Sigmoid colon (tissue), 7 donors: Measurements from ENCODE around the gene MYL6. TPM values are rescaled to one million over a fixed set of nuclear protein-coding genes. Genes with fewer than 3 reads are reported as not detected.

Experiments
- DNase-seq: peaks from one replicate; pipeline ENCODE4 v3.0.0-alpha.2; 2019
- H3K27ac ChIP-seq, 4 donors: fragments of 200-600 bp; sonication (generic); one replicate each; pipeline ENCODE4 v1.5.1; 2016 to 2019; ENCODE audit warnings: mild to moderate bottlenecking in 1 of 4
- H3K27me3 ChIP-seq, 3 donors: fragments of 200-600 bp; sonication (generic); one replicate each; pipeline ENCODE4 v1.5.1; 2019; ENCODE audit warnings: mild to moderate bottlenecking in 1 of 3
- H3K36me3 ChIP-seq, 4 donors: fragments of 200-600 bp; sonication (generic); one replicate each; pipeline ENCODE4 v1.5.1; 2016 to 2019
- H3K4me1 ChIP-seq, 4 donors: fragments of 200-600 bp; sonication (generic); one replicate each; pipeline ENCODE4 v1.5.1; 2017 to 2019
- H3K4me3 ChIP-seq, 4 donors: fragments of 200-600 bp; sonication (generic); one replicate each; pipeline ENCODE4 v1.5.1; 2017 to 2019; ENCODE audit warnings: mild to moderate bottlenecking in 2 of 4, moderate library complexity in 1 of 4
- H3K9me3 ChIP-seq, 4 donors: fragments of 200-600 bp in 3 of 4; sonication (generic) in 3 of 4; one replicate each; pipeline versions ENCODE4 v1.5.1 to v1.6.1; 2013 to 2019
- EP300 ChIP-seq, 4 donors: sonication (generic); formaldehyde crosslinking; IDR thresholded peaks; one replicate each; pipeline ENCODE4 v1.6.1; 2017; ENCODE audit warnings: antibody characterized with exemption in 4 of 4
- POLR2A ChIP-seq, 2 donors: fragments of 450-650 bp; IDR thresholded peaks; one replicate each; pipeline ENCODE4 v1.6.1; 2016; ENCODE audit warnings: antibody characterized with exemption in 2 of 2, mild to moderate bottlenecking in 2 of 2, moderate library complexity in 2 of 2
- POLR2AphosphoS5 ChIP-seq, 4 donors: sonication (generic); formaldehyde crosslinking; IDR thresholded peaks; one replicate each; pipeline ENCODE4 v1.6.1; 2017; ENCODE audit warnings: antibody characterized with exemption in 4 of 4
- WGBS, 2 donors: extraction: QIAGEN DNeasy Blood & Tissue Kit; methylation state at CpG; one replicate each; pipeline ENCODE4 v1.1.7; 2013; 5-methylcytosine and 5-hydroxymethylcytosine counted together
- intact Hi-C: fragments of 100-400 bp; cut with DNase I; formaldehyde crosslinking; loops from one replicate; pipeline ENCODE4 v1.15.1; 2023
- polyA plus RNA-seq, 3 donors: library from polyadenylated mRNA; stranded (reverse); fragments of 200-250 nt; gene quantifications; one replicate each; pipeline ENCODE4 v1.2.3, GENCODE V29; 2013
- total RNA-seq, 4 donors: library from RNA; depleted of rRNA; stranded (reverse); fragments of >200 nt; gene quantifications; one replicate each; pipeline ENCODE4 v1.1.0, GENCODE V29; 2016
- TF ChIP-seq, protein P1 (sequence below), 4 experiments: fragments of 450-650 bp in 3 of 4; fragments of 200-600 bp in 1 of 4; IDR thresholded peaks; one replicate each; pipeline ENCODE4 v1.5.1; 2016 to 2019; ENCODE audit warnings: antibody characterized with exemption in 4 of 4, mild to moderate bottlenecking in 3 of 4, moderate library complexity in 2 of 4
- donor health status: healthy with polysubstance abuse.
- donor health status: Bipolar disorder and iron deficiency.
- donor health status: healthy.

Gene MYL6
- total and polyA plus RNA-seq, 7 donors: 3,150 to 9,553 (median 7,537) TPM

DNA sequence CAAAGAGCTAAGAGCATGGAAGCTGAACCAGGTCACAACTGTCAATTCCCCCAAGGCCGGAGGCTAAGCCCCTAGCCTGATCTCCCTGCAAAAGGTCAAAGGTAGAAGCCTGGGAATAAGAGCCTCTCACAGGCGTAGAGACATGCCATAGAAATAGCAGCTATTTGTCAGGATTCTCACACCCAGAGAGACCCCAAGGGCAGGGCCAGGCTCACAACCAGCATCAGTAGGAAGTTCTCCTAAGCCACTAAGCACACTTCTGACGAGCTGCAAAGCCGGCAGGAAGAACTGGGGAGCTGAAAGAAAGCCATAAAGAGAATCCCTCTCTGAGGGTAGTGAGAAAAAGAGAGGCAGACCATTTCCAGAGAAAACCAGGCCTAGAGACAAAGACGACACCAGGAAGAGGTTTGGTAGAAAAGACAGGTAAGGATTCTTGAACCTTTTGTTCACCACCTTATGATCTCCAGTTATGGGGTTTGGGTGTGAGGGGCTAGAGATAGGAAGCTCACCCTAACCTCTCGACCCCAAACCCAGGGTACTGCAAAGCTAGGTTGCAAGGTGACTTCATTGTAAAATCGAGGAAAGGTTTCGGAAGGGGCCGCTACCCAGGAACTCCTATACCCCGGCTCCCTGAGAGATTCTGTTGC is 30.1 kb downstream of the MYL6 start:
- intact Hi-C loops: loop anchor here (10.0 kb wide), 1 partner anchor 143 kb away; the partner anchor contains the start of gene RPS26

DNA sequence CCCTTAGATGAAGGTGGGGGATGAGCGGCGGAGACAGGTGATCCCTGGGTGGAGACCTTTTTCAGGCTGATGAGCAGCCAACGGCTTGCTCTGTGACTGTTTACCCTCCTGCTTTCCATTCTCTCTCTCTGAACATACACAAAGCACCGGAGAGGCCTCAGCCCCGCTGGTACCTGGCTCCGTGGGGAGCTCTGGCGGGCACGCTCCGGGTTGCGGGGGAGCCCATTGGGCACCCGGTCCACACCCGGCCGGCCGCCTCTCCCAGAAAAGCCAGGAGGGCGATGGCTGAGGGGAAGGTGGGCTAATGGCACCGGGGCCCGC is 30.6 kb downstream of the MYL6 start:
- intact Hi-C loops: loop anchor here (1.0 to 10.0 kb wide), 5 partner anchors 30 to 144 kb away; partner anchors contain the start of genes ESYT1, MYL6, NABP2 and RPS26
- Histone ChIP-seq H3K27me3 (no peaks in the 10 kb centered on the region), H3K4me1 (peaks cover 0 to 32% (median 25%) of the 10 kb centered on the region in 4 donors), H3K9me3 (no peaks in the 10 kb centered on the region), H3K36me3 (peaks cover 10 to 35% (median 18%) of the 10 kb centered on the region in 4 donors), H3K4me3 (peak overlapping the region; percentile 84 to 98 (median 93)), H3K27ac (peak overlapping the region; percentile 91 to 95 (median 92))
- no peak for TF ChIP-seq POLR2AphosphoS5 (IDR thresholded peaks at IDR 0.05)
- peak; percentile 72 for DNase-seq
- 0 to 1% methylated on average over 17 of the region's 17 CpGs for WGBS, 2 donors

More for the DNA sequence above, 30.1 kb downstream of the MYL6 start:
- Histone ChIP-seq H3K36me3 (peaks cover 12 to 40% (median 22%) of the 10 kb centered on the region in 4 donors), H3K27me3 (no peaks in the 10 kb centered on the region), H3K9me3 (no peaks in the 10 kb centered on the region), H3K4me3 (peak overlapping the region; percentile 84 to 98 (median 93)), H3K4me1 (peaks cover 0 to 32% (median 24%) of the 10 kb centered on the region in 4 donors), H3K27ac (peak overlapping the region; percentile 91 to 95 (median 92))
- 5 to 9% methylated on average over 10 of the region's 10 CpGs for WGBS, 2 donors
- DNase-seq: no peak
- TF ChIP-seq, protein P1, sequence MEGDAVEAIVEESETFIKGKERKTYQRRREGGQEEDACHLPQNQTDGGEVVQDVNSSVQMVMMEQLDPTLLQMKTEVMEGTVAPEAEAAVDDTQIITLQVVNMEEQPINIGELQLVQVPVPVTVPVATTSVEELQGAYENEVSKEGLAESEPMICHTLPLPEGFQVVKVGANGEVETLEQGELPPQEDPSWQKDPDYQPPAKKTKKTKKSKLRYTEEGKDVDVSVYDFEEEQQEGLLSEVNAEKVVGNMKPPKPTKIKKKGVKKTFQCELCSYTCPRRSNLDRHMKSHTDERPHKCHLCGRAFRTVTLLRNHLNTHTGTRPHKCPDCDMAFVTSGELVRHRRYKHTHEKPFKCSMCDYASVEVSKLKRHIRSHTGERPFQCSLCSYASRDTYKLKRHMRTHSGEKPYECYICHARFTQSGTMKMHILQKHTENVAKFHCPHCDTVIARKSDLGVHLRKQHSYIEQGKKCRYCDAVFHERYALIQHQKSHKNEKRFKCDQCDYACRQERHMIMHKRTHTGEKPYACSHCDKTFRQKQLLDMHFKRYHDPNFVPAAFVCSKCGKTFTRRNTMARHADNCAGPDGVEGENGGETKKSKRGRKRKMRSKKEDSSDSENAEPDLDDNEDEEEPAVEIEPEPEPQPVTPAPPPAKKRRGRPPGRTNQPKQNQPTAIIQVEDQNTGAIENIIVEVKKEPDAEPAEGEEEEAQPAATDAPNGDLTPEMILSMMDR (IDR thresholded peaks at IDR 0.05): no peak
- TF ChIP-seq POLR2A (IDR thresholded peaks at IDR 0.05) (no peak), EP300 (IDR thresholded peaks at IDR 0.05) (no peak), POLR2AphosphoS5 (IDR thresholded peaks at IDR 0.05) (no peak)

DNA sequence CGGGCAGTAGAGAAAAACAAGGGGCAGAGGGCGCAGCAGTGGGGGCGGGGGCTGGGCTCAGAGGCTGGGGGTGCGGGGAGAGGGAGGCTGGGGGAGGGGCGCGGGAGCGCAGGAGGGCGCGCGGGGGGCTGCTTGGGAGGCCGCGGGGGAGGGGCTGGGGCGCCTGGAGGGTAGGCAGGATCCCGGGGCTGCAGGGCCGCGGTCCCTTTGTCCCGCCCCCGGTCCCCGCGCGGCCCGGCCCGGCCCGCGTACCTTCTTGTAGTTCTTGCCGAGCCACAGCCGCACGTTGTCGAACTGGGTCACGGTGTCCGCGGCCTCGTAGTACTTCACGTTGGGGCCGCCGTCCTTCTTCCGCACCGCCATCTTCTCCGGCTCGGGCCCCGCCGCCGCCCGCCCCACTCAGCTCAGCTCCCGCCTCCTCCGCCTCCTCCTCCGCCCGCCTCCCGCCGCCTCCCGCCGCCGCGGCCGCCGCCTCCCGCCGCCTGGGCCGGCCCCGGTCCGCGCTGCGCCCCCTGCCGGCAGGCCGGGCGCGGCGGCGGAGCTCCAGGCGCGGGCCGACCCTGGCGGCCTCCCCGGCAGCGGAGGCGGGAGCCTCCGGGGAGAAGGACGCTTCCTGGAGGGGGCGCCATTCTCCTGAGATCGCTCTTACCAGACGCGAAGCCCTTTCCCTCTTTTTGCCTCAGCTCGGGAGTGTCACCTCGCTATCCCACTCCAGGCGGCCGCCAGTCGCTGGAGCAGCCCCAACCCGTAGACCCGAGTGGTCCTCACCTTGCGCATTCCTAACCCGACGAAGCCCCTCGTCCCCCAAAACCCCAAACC is 31.1 kb downstream of the MYL6 start, which contains the start of gene SMARCC2:
TSS of gene SMARCC2 (minus strand) at position 385 of the 819 bp plus-strand sequence. CDS start at position 363, 22 bp downstream.
- whole genome bisulfite sequencing, 2 donors: 1% methylated on average over 92 to 93 of the region's 93 CpGs
- intact Hi-C loops: loop anchor here (1.0 to 10.0 kb wide), 5 partner anchors 31 to 145 kb away; partner anchors contain the start of genes ESYT1, MYL6, NABP2 and RPS26
- TF ChIP-seq, protein P1 (IDR thresholded peaks at IDR 0.05): peak in 3 of 4 experiments; percentile 39 to 72 (median 63)
- no peak for TF ChIP-seq EP300 (IDR thresholded peaks at IDR 0.05)
- TF ChIP-seq POLR2AphosphoS5 (IDR thresholded peaks at IDR 0.05): peak; percentile 40 to 84 (median 64)
- no peak for TF ChIP-seq POLR2A (IDR thresholded peaks at IDR 0.05)
- Histone ChIP-seq H3K4me3 (peak within 1 kb of the TSS; percentile 84 to 98 (median 93)), H3K27ac (peak within 1 kb of the TSS; percentile 91 to 95 (median 92)), H3K36me3 (peaks cover 5 to 29% (median 12%) of the 10 kb centered on the region in 4 donors), H3K27me3 (no peaks in the 10 kb centered on the region), H3K4me1 (peaks cover 0 to 32% (median 25%) of the 10 kb centered on the region in 4 donors), H3K9me3 (no peaks in the 10 kb centered on the region)
- DNase-seq: peak; percentile 95

DNA sequence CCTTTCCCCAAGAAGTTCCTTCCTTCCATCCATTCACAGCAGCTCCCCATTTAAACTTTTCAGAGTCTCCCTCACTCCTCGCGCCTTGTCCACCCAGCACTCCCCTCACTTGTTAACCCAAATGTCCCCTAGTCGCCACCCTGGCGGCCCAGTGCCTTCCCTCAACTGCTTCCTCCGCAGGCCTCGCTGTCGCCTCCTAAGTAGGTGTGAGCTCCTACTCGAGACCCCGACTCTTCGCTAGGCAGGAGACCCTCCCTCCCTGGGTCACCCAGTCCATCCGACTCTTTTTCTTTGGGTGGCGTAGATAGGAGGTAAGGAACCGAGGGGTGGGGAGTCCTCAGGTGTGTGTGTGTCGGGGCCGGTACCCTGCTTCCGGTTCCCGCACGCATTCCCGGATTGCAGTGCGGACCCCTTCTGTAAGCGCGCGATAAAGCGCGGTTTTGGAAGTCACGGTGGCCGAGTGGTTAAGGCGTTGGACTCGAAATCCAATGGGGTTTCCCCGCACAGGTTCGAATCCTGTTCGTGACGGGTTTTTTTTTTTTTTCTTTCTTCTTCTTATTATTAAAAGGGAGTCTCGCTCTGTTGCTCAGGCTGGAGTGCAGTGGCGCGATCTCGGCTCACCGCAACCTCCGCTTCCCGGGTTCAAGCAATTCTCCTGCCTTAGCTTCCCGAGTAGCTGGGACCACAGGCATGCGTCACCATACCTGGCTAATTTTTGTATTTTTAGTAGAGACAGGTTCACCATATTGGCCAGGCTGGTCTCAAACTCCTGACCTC is 31.9 kb downstream of the MYL6 start:
- H3K27me3 ChIP-seq: no peaks in the 10 kb centered on the region
- H3K27ac ChIP-seq: peak overlapping the region; percentile 91 to 95 (median 92)
- H3K4me3 ChIP-seq: peak overlapping the region; percentile 47 to 98 (median 93)
- no peaks in the 10 kb centered on the region for H3K9me3 ChIP-seq
- DNase-seq: peak; percentile 89
- WGBS, 2 donors: 0 to 1% methylated on average over 42 of the region's 42 CpGs
- TF ChIP-seq, protein P1 (IDR thresholded peaks at IDR 0.05): peak in 3 of 4 experiments; percentile 1 to 29 (median 11)
- TF ChIP-seq POLR2AphosphoS5 (IDR thresholded peaks at IDR 0.05): peak in 2 of 4 donors; percentile 6 to 20
- TF ChIP-seq EP300 (IDR thresholded peaks at IDR 0.05): no peak
- peaks cover 0 to 32% (median 25%) of the 10 kb centered on the region in 4 donors for H3K4me1 ChIP-seq
- H3K36me3 ChIP-seq: peaks cover 0 to 21% (median 5%) of the 10 kb centered on the region in 4 donors
- intact Hi-C loops: loop anchor here (1.0 to 10.0 kb wide), 7 partner anchors 32 to 277 kb away; partner anchors contain the start of genes ANKRD52, ESYT1, MYL6 and NABP2
